OCI-LY7 (cell line): Measurements from ENCODE around the gene KIAA1328. TPM values are rescaled to one million over a fixed set of nuclear protein-coding genes. Genes with fewer than 3 reads are reported as not detected.
"Not testable (repeated sequence)": the region's sequence is repeated elsewhere in the genome, so short reads cannot be mapped to it uniquely, and the experiment has no call there.

Experiments
- BruUV-seq: library from RNA; stranded (reverse); fragments of 400-500 nt; replicated peaks from 2 replicates; lab custom pipeline; 2021; lab: Mats Ljungman, UMichigan
- CTCF ChIA-PET: fragments of 300-600 bp; sonication (Branson Sonifier 250); formaldehyde crosslinking; loops from one replicate; lab custom pipeline; 2022; ENCODE audit warnings: antibody characterized with exemption; ENCODE audit not compliant: unreplicated experiment; lab: Charles Lee
- POLR2A ChIA-PET: fragments of 300-600 bp; sonication (Branson Sonifier 250); formaldehyde crosslinking; loops from one replicate; lab custom pipeline; 2022; ENCODE audit warnings: antibody characterized with exemption; lab: Charles Lee
- DNase-seq: peaks from one replicate; pipeline ENCODE4 v3.0.0-alpha.2; 2015; ENCODE audit warnings: low spot score
- H2AFZ ChIP-seq: fragments of 200-600 bp; sonication (generic), shearing (Covaris generic); 2 replicates; pipeline ENCODE4 v1.6.1; 2014; ENCODE audit warnings: mild to moderate bottlenecking, antibody characterized with exemption, low read length, moderate library complexity
- H3K27ac ChIP-seq: fragments of 200-600 bp; sonication (generic); 2 replicates; pipeline ENCODE4 v1.5.1; 2014; ENCODE audit warnings: mixed run types, low read depth, mild to moderate bottlenecking, moderate library complexity, low read length, inconsistent platforms; ENCODE audit not compliant: poor library complexity, severe bottlenecking
- H3K36me3 ChIP-seq: fragments of 200-600 bp; sonication (generic); 2 replicates; pipeline ENCODE4 v1.6.1; 2014; ENCODE audit warnings: mild to moderate bottlenecking, antibody characterized with exemption, low read length, moderate library complexity, mixed read lengths; ENCODE audit not compliant: insufficient read depth
- H3K4me1 ChIP-seq: fragments of 200-600 bp; sonication (generic); 2 replicates; pipeline ENCODE4 v1.5.1; 2014; ENCODE audit warnings: mild to moderate bottlenecking, low read length; ENCODE audit not compliant: insufficient read depth, poor library complexity, severe bottlenecking
- H3K4me2 ChIP-seq: fragments of 200-600 bp; sonication (generic); 2 replicates; pipeline ENCODE4 v1.6.1; 2014; ENCODE audit warnings: mild to moderate bottlenecking, low read length
- H3K4me3 ChIP-seq: fragments of 200-600 bp; sonication (generic); 2 replicates; pipeline ENCODE4 v1.5.1; 2014; ENCODE audit warnings: mild to moderate bottlenecking, low read depth, low read length; ENCODE audit not compliant: poor library complexity, severe bottlenecking
- H3K79me2 ChIP-seq: fragments of 200-600 bp; sonication (generic); 2 replicates; pipeline ENCODE4 v1.6.1; 2016; ENCODE audit warnings: low read depth, mild to moderate bottlenecking, low read length, moderate library complexity, mixed read lengths; ENCODE audit not compliant: insufficient read depth
- H3K9me2 ChIP-seq: fragments of 200-600 bp; sonication (generic); 2 replicates; pipeline ENCODE4 v1.6.1; 2016; ENCODE audit warnings: mild to moderate bottlenecking, low read length, mixed read lengths; ENCODE audit not compliant: insufficient read depth
- H3K9me3 ChIP-seq: fragments of 200-600 bp; sonication (generic); 2 replicates; pipeline ENCODE4 v1.6.1; 2014; ENCODE audit warnings: mild to moderate bottlenecking, mixed run types, low read length, mixed read lengths
- H4K20me1 ChIP-seq: fragments of 200-600 bp; sonication (generic); 2 replicates; pipeline ENCODE4 v1.6.1; 2014; ENCODE audit warnings: mild to moderate bottlenecking, antibody characterized with exemption, low read length, moderate library complexity, mixed read lengths; ENCODE audit not compliant: insufficient read depth
- EZH2phosphoT487 ChIP-seq: fragments of 200-600 bp; sonication (generic); IDR thresholded peaks from 2 replicates; pipeline ENCODE4 v1.6.1; 2018; ENCODE audit warnings: low read depth, borderline replicate concordance, mild to moderate bottlenecking, mixed run types, antibody characterized with exemption, low read length, moderate library complexity, mixed read lengths
- intact Hi-C: fragments of 100-400 bp; cut with micrococcal nuclease; formaldehyde crosslinking; loops from one replicate; pipeline ENCODE4 v1.10.0; 2022; ENCODE audit not compliant: unreplicated experiment
- total RNA-seq, 2 experiments: library from RNA; depleted of rRNA in 1 of 2; stranded (reverse); fragments of >200 nt in 1 of 2; shearing (Covaris generic) in 1 of 2; gene quantifications; 2 replicates each; pipeline ENCODE4 v1.2.3, GENCODE V29; 2014 to 2022
- TF ChIP-seq, protein P1 (sequence below): fragments of 200-600 bp; sonication (generic); conservative IDR thresholded peaks from 2 replicates; pipeline ENCODE4 v1.5.1; 2014; ENCODE audit warnings: mild to moderate bottlenecking, antibody characterized with exemption, low read length, moderate library complexity, mixed read lengths

Gene KIAA1328
- total RNA-seq, 2 experiments from 2014 or later, result 3.0 to 5.8 TPM

DNA sequence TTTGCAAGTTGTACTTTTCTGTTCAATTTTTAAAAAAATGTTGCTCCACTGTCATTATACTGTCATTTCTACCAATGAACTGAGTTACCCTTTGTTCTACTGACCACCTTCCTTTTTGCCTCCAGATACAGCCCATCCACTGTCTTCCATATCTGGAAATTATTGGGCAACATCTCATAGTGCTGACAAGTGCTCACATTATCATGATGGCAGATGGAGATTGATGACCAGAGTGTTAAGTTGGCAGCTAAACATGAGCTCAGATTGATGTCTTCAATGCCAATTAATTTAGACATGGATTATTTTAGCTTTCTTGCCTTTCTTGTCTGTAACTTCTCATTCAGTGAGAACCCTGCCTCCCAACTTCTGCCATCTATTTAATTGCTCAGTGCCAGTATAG, 76.6 kb downstream of the KIAA1328 start:
- Histone ChIP-seq H3K27ac (no peak overlapping the region), H3K4me1 (no peaks in the 10 kb centered on the region), H3K79me2 (no peaks in the 10 kb centered on the region), H3K36me3 (no peaks in the 10 kb centered on the region), H3K4me3 (no peak overlapping the region), H3K4me2 (no peak overlapping the region), H4K20me1 (no peaks in the 10 kb centered on the region), H2AFZ (no peak overlapping the region), H3K9me3 (no peaks in the 10 kb centered on the region), H3K9me2 (no peaks in the 10 kb centered on the region)
- intact Hi-C loops, result no loop called here
- TF ChIP-seq, protein P1, sequence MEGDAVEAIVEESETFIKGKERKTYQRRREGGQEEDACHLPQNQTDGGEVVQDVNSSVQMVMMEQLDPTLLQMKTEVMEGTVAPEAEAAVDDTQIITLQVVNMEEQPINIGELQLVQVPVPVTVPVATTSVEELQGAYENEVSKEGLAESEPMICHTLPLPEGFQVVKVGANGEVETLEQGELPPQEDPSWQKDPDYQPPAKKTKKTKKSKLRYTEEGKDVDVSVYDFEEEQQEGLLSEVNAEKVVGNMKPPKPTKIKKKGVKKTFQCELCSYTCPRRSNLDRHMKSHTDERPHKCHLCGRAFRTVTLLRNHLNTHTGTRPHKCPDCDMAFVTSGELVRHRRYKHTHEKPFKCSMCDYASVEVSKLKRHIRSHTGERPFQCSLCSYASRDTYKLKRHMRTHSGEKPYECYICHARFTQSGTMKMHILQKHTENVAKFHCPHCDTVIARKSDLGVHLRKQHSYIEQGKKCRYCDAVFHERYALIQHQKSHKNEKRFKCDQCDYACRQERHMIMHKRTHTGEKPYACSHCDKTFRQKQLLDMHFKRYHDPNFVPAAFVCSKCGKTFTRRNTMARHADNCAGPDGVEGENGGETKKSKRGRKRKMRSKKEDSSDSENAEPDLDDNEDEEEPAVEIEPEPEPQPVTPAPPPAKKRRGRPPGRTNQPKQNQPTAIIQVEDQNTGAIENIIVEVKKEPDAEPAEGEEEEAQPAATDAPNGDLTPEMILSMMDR, result no peak
- no peak for TF ChIP-seq EZH2phosphoT487
- BruUV-seq, result no TSS peak
- POLR2A ChIA-PET, result no interaction called here
- CTCF ChIA-PET, result no interaction called here
- DNase-seq, result no peak

DNA sequence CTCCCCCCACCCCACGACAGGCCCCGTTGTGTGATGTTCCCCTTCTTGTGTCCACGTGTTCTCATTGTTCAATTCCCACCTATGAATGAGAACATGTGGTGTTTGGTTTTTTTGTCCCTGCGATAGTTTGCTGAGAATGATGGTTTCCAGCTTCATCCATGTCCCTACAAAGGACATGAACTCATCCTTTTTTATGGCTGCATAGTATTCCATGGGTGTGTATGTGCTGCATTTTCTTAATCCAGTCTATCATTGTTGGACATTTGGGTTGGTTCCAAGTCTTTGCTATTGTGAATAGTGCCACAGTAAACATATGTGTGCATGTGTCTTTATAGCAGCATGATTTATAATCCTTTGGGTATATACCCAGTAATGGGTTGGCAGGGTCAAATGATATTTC, 80.4 kb downstream of the KIAA1328 start:
- H3K79me2 ChIP-seq, H4K20me1 ChIP-seq, POLR2A ChIA-PET, DNase-seq, H3K27ac ChIP-seq, H3K4me1 ChIP-seq, H3K4me2 ChIP-seq, intact Hi-C loops, H3K4me3 ChIP-seq, H3K9me2 ChIP-seq, BruUV-seq, H2AFZ ChIP-seq, CTCF ChIA-PET, H3K9me3 ChIP-seq, H3K36me3 ChIP-seq: not testable (repeated sequence)

DNA sequence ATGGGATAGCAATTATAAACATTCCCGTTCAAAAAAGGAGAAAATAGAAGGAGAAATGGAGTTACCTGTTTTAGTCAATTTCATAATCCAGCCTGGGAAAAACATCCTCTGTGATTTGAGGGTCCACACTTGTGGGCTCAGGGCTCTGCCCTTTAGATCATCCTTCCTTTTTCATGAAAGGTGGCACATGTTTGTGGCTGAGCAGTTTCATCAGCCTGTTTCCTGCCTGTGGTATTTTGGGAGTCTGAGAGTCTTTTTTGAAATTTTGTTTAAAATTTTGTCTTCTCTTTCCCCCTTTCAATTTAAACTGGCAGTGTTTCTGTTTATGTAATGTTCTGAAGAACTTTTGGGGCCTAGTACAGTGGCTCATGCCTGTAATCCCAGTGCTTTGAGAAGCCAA, 84.0 kb downstream of the KIAA1328 start:
- no peaks in the 10 kb centered on the region for H3K9me2 ChIP-seq
- ChIA-PET CTCF (no interaction called here), POLR2A (no interaction called here)
- no peaks in the 10 kb centered on the region for H3K36me3 ChIP-seq
- no peak overlapping the region for H2AFZ ChIP-seq
- H3K4me1 ChIP-seq, result no peaks in the 10 kb centered on the region
- intact Hi-C loops, result no loop called here
- DNase-seq, result no peak
- no TSS peak for BruUV-seq
- no peak overlapping the region for H3K27ac ChIP-seq
- no peak overlapping the region for H3K4me3 ChIP-seq
- no peaks in the 10 kb centered on the region for H3K9me3 ChIP-seq
- no peaks in the 10 kb centered on the region for H4K20me1 ChIP-seq
- 0 out of 2 replicates have a peak overlapping the region, but pooled peaks have one; percentile 29 for H3K4me2 ChIP-seq
- no peaks in the 10 kb centered on the region for H3K79me2 ChIP-seq
- no peak for TF ChIP-seq EZH2phosphoT487
- TF ChIP-seq, protein P1, result no peak
